Peyer's patch (tissue), 4 donors: Measurements from ENCODE around the gene ATP13A3.

Experiments used
- POLR2A ChIP-seq, 2 donors: fragments of 450-650 bp; IDR thresholded peaks; one replicate each; pipeline ENCODE4 v1.5.1; 2017; ENCODE audit warnings: antibody characterized with exemption in 2 of 2, mild to moderate bottlenecking in 2 of 2, moderate library complexity in 2 of 2
- TF ChIP-seq, protein P1 (sequence below), 6 experiments: fragments of 450-650 bp in 4 of 6; fragments of 200-600 bp in 2 of 6; sonication (generic) in 1 of 6; IDR thresholded peaks; one replicate each; pipeline ENCODE4 v1.5.1; 2017 to 2019; ENCODE audit warnings: antibody characterized with exemption in 6 of 6, mild to moderate bottlenecking in 3 of 6, moderate library complexity in 1 of 6

DNA sequence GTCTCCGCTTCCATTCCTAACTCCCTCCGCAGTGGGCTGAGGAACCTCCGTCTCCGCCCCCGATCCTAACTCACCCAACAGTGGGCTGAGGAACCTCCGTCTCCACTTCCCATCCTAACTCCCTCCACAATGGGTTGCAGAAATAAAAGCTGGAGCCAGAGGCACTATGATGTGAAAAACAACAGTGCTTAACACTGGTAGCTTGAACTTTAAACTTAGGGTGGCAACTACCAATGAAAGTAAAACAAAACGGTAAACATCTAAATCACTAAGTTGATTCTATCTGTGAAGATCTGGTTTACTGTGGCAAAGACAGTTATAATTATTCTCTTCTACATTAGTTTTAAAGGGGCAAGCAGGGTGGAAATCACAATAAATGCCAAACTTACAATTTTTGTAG, 61.8 kb downstream of the ATP13A3 start:
- no peak for TF ChIP-seq POLR2A (IDR thresholded peaks at IDR 0.05)
- TF ChIP-seq, protein P1, sequence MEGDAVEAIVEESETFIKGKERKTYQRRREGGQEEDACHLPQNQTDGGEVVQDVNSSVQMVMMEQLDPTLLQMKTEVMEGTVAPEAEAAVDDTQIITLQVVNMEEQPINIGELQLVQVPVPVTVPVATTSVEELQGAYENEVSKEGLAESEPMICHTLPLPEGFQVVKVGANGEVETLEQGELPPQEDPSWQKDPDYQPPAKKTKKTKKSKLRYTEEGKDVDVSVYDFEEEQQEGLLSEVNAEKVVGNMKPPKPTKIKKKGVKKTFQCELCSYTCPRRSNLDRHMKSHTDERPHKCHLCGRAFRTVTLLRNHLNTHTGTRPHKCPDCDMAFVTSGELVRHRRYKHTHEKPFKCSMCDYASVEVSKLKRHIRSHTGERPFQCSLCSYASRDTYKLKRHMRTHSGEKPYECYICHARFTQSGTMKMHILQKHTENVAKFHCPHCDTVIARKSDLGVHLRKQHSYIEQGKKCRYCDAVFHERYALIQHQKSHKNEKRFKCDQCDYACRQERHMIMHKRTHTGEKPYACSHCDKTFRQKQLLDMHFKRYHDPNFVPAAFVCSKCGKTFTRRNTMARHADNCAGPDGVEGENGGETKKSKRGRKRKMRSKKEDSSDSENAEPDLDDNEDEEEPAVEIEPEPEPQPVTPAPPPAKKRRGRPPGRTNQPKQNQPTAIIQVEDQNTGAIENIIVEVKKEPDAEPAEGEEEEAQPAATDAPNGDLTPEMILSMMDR (IDR thresholded peaks at IDR 0.05): no peak
